A673 (cell line): ENCODE measurements around the gene ST3GAL2. TPM values are rescaled to one million over a fixed set of nuclear protein-coding genes. Genes with fewer than 3 reads are reported as not detected.
A peak's percentile ranks its signal among the peaks of the same experiment; 100 is the strongest.

Experiments used
- BruUV-seq: library from RNA; stranded (reverse); fragments of 400-500 nt; replicated peaks from 2 replicates; lab custom pipeline; 2021; lab: Mats Ljungman, UMichigan
- CTCF ChIA-PET: fragments of 300-600 bp; sonication (Branson Sonifier 250); formaldehyde crosslinking; loops from one replicate; lab custom pipeline; 2022; ENCODE audit warnings: antibody characterized with exemption; lab: Charles Lee
- POLR2A ChIA-PET: fragments of 300-600 bp; sonication (Branson Sonifier 250); formaldehyde crosslinking; loops from one replicate; lab custom pipeline; 2022; ENCODE audit warnings: antibody characterized with exemption; ENCODE audit not compliant: low non-redundant PET; lab: Charles Lee
- DNase-seq: peaks from one replicate; pipeline ENCODE4 v3.0.0-alpha.2; 2015; ENCODE audit warnings: low spot score
- H3K27ac ChIP-seq: fragments of 200-600 bp; sonication (generic); 2 replicates; pipeline ENCODE4 v1.5.1; 2016; ENCODE audit warnings: mixed run types, low read depth, mild to moderate bottlenecking, mixed read lengths, antibody characterized with exemption, low read length; ENCODE audit not compliant: poor library complexity, severe bottlenecking
- H3K27me3 ChIP-seq: fragments of 200-600 bp; sonication (generic); replicated peaks from 2 replicates; pipeline ENCODE4 v1.6.1; 2017; ENCODE audit warnings: mixed run types, low read depth, mild to moderate bottlenecking, mixed read lengths, antibody characterized with exemption, low read length; ENCODE audit not compliant: insufficient read depth, poor library complexity
- H3K36me3 ChIP-seq: fragments of 200-600 bp; sonication (generic); 2 replicates; pipeline ENCODE4 v1.6.1; 2016; ENCODE audit warnings: mixed run types, mild to moderate bottlenecking, mixed read lengths, antibody characterized with exemption, low read length; ENCODE audit not compliant: insufficient read depth, poor library complexity, severe bottlenecking
- H3K4me1 ChIP-seq: fragments of 200-600 bp; sonication (generic); 2 replicates; pipeline ENCODE4 v1.6.1; 2017; ENCODE audit warnings: mixed run types, mild to moderate bottlenecking, mixed read lengths, antibody characterized with exemption, low read length; ENCODE audit not compliant: insufficient read depth, poor library complexity, severe bottlenecking
- H3K4me3 ChIP-seq: fragments of 200-600 bp; sonication (generic); 2 replicates; pipeline ENCODE4 v1.5.1; 2016; ENCODE audit warnings: low read depth, mixed run types, mild to moderate bottlenecking, mixed read lengths, low read length; ENCODE audit not compliant: poor library complexity, severe bottlenecking
- H3K9me3 ChIP-seq: fragments of 200-600 bp; sonication (generic); 2 replicates; pipeline ENCODE4 v1.6.1; 2016; ENCODE audit warnings: mixed run types, low read depth, mild to moderate bottlenecking, mixed read lengths, antibody characterized with exemption, low read length; ENCODE audit not compliant: poor library complexity, severe bottlenecking
- EZH2 ChIP-seq: fragments of 200-600 bp; sonication (generic); IDR thresholded peaks from 2 replicates; pipeline ENCODE4 v1.6.1; 2017; ENCODE audit warnings: borderline replicate concordance, low read depth, mild to moderate bottlenecking, mixed read lengths, antibody characterized with exemption, low read length; ENCODE audit not compliant: poor library complexity, severe bottlenecking
- intact Hi-C: fragments of 100-400 bp; cut with micrococcal nuclease; formaldehyde crosslinking; loops from one replicate; pipeline ENCODE4 v1.10.0; 2022; ENCODE audit not compliant: unreplicated experiment
- total RNA-seq: library from RNA; stranded (reverse); gene quantifications from 2 replicates; pipeline ENCODE4 v1.2.3, GENCODE V29; 2021
- TF ChIP-seq, protein P1 (sequence below): fragments of 300-800, 200-600 bp; sonication (generic); conservative IDR thresholded peaks from 2 replicates; pipeline ENCODE4 v1.5.1; 2017; ENCODE audit warnings: low read depth, mild to moderate bottlenecking, antibody characterized with exemption, low read length, moderate library complexity, mixed read lengths

Gene ST3GAL2
- total RNA-seq, 1 experiment from 2014 or later = 26.5 TPM

GRCh38 chr16:70375636-70376611 lies 63.0 kb downstream of the ST3GAL2 start:
- ChIA-PET POLR2A (interaction anchor here (0.7 kb wide), 1 partner anchor 54 kb away, joined by 4 read pairs; no protein-coding TSS in a partner anchor), CTCF (no interaction called here)
- Histone ChIP-seq H3K27me3 (no peaks in the 10 kb centered on the region), H3K9me3 (no peaks in the 10 kb centered on the region), H3K27ac (no peak overlapping the region), H3K36me3 (peaks cover 34% of the 10 kb centered on the region), H3K4me1 (peaks cover 6% of the 10 kb centered on the region), H3K4me3 (no peak overlapping the region)
- no TSS peak for BruUV-seq
- TF ChIP-seq EZH2 = no peak
- TF ChIP-seq, protein P1, sequence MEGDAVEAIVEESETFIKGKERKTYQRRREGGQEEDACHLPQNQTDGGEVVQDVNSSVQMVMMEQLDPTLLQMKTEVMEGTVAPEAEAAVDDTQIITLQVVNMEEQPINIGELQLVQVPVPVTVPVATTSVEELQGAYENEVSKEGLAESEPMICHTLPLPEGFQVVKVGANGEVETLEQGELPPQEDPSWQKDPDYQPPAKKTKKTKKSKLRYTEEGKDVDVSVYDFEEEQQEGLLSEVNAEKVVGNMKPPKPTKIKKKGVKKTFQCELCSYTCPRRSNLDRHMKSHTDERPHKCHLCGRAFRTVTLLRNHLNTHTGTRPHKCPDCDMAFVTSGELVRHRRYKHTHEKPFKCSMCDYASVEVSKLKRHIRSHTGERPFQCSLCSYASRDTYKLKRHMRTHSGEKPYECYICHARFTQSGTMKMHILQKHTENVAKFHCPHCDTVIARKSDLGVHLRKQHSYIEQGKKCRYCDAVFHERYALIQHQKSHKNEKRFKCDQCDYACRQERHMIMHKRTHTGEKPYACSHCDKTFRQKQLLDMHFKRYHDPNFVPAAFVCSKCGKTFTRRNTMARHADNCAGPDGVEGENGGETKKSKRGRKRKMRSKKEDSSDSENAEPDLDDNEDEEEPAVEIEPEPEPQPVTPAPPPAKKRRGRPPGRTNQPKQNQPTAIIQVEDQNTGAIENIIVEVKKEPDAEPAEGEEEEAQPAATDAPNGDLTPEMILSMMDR = no peak
- DNase-seq = no peak
- intact Hi-C loops = no loop called here

DNA sequence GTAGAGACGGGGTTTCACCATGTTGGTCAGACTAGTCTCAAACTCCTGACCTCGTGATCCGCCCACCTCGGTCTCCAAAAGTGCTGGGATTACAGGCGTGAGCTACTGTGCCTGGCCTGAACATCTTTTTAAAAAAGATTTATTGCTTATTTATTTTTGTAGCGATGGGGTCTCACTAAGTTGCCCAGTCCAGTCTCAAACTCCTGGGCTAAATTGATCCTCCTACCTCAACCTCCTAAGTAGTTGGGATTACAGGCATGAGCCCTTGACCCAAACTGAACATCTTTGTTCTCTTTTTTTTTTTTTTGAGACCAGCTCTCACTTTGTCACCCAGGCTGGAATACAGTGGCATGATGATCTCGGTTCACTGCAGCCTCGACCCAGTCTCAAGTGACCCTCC lies 64.7 kb downstream of the ST3GAL2 start:
- H3K27ac ChIP-seq = no peak overlapping the region
- TF ChIP-seq EZH2 = no peak
- TF ChIP-seq, protein P1 = no peak
- CTCF ChIA-PET = no interaction called here
- H3K27me3 ChIP-seq = no peaks in the 10 kb centered on the region
- peaks cover 42% of the 10 kb centered on the region for H3K36me3 ChIP-seq
- DNase-seq = no peak
- no peak overlapping the region for H3K4me3 ChIP-seq
- POLR2A ChIA-PET = no interaction called here
- BruUV-seq = no TSS peak
- no peaks in the 10 kb centered on the region for H3K9me3 ChIP-seq
- intact Hi-C loops = no loop called here
- H3K4me1 ChIP-seq = no peaks in the 10 kb centered on the region

- TF ChIP-seq, protein P1 = no peak
- TF ChIP-seq EZH2 = no peak
- DNase-seq = no peak
- no peaks in the 10 kb centered on the region for H3K9me3 ChIP-seq
- ChIA-PET POLR2A (interaction anchor here (0.6 kb wide), 1 partner anchor 95 kb away, joined by 3 read pairs; no protein-coding TSS in a partner anchor), CTCF (no interaction called here)
- H3K27me3 ChIP-seq = no peaks in the 10 kb centered on the region
- intact Hi-C loops = no loop called here
- H3K4me1 ChIP-seq = no peaks in the 10 kb centered on the region
- no peak overlapping the region for H3K4me3 ChIP-seq
- H3K36me3 ChIP-seq = peaks cover 36% of the 10 kb centered on the region
- TSS peak; percentile 73 for BruUV-seq
- H3K27ac ChIP-seq = no peak overlapping the region
These were observed 65.8 kb downstream of the ST3GAL2 start for GRCh38 chr16:70372921-70373728.
